ENCODE measurements around the gene ADAM15.

- TF ChIP-seq CTCF (IDR thresholded peaks at IDR 0.05): no peak
- no peak for TF ChIP-seq POLR2A (IDR thresholded peaks at IDR 0.05)
- no peak for TF ChIP-seq EP300 (IDR thresholded peaks at IDR 0.05)
These were observed 57.2 kb downstream of the ADAM15 start for GRCh38 chr1:155108296-155108695.
